ENCODE data around the gene UMODL1. TPM values are rescaled to one million over a fixed set of nuclear protein-coding genes. Genes with fewer than 3 reads are reported as not detected.

Gene UMODL1
- polyA plus RNA-seq, 3 donors, result not detected

- intact Hi-C loops (cut with micrococcal nuclease), result no loop called here
- H3K4me2 ChIP-seq (replicated peaks; ENCODE audit: extremely low read depth, low read length, poor library complexity, severe bottlenecking), result no peak overlapping the region
- H3K79me2 ChIP-seq (ENCODE audit: insufficient read depth, low read length), result no peaks in the 10 kb centered on the region
- Mint-ChIP-seq H3K27me3 (ENCODE audit: low read depth in 3 of 3) (peaks cover 3 to 7% (median 4%) of the 10 kb centered on the region in 3 donors), H3K4me1 (no peaks in the 10 kb centered on the region), H3K4me3 (no peak overlapping the region), H3K27ac (no peak overlapping the region), H3K36me3 (no peaks in the 10 kb centered on the region), H3K9me3 (no peaks in the 10 kb centered on the region)
- no peak for TF ChIP-seq CTCF (IDR thresholded peaks at IDR 0.05)
- no peak overlapping the region for H2AFZ ChIP-seq (ENCODE audit: insufficient read depth, low read depth, low read length, poor library complexity, severe bottlenecking)
- H3K4me3 ChIP-seq (replicated peaks in 1 of 3; ENCODE audit: low read depth in 2 of 3, low read length in 3 of 3), result no peak overlapping the region
- no peaks in the 10 kb centered on the region for H3K36me3 ChIP-seq (replicated peaks in 1 of 2; ENCODE audit: control insufficient read depth in 1 of 2, insufficient read depth in 2 of 2, low read length in 2 of 2)
- H4K20me1 ChIP-seq (ENCODE audit: insufficient read depth, low read length), result no peaks in the 10 kb centered on the region
- no peaks in the 10 kb centered on the region for H3K27me3 ChIP-seq (ENCODE audit: control insufficient read depth in 2 of 2, insufficient read depth in 2 of 2, low read length in 2 of 2)
- no peak for DNase-seq
- H3K4me1 ChIP-seq (ENCODE audit: control insufficient read depth in 1 of 2, insufficient read depth in 2 of 2, low read length in 2 of 2), result no peaks in the 10 kb centered on the region
- H3K27ac ChIP-seq (ENCODE audit: low read depth in 1 of 2, low read length in 2 of 2), result no peak overlapping the region
- H3K9ac ChIP-seq (ENCODE audit: insufficient read depth, low read length, poor library complexity, severe bottlenecking), result no peak overlapping the region
- H3K9me3 ChIP-seq (replicated peaks in 1 of 2; ENCODE audit: control insufficient read depth in 1 of 2, insufficient read depth in 1 of 2, low read length in 2 of 2), result no peaks in the 10 kb centered on the region
- WGBS (ENCODE audit: insufficient coverage), result 94% methylated on average over 15 of the region's 15 CpGs
These were observed 82.0 kb downstream of the UMODL1 start for GRCh38 chr21:42153046-42153686.

DNA sequence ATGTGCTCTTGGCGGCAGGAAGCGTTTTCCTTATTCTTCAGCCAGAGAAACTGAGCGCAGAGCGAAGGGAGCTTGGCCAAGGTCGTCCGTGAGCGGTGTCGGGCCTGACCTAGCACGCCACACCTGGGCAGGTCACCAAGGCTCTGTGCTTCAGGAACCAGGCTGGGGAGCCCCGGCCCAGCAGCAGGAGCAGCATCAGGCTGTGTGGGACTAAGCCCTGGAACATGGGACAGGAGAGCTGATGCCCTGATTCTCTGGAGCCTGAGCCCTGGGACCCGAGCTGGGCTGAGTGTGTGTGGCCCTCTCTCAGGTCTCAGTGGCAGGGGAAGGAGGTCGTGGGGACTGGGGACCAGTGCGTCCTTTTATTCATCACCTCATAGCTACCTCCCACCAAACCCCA, 82.6 kb downstream of the UMODL1 start:
- Histone ChIP-seq H3K79me2 (ENCODE audit: insufficient read depth, low read length) (no peaks in the 10 kb centered on the region), H3K4me1 (ENCODE audit: control insufficient read depth in 1 of 2, insufficient read depth in 2 of 2, low read length in 2 of 2) (no peaks in the 10 kb centered on the region), H4K20me1 (ENCODE audit: insufficient read depth, low read length) (no peaks in the 10 kb centered on the region), H3K27me3 (ENCODE audit: control insufficient read depth in 2 of 2, insufficient read depth in 2 of 2, low read length in 2 of 2) (no peaks in the 10 kb centered on the region), H3K9me3 (replicated peaks in 1 of 2; ENCODE audit: control insufficient read depth in 1 of 2, insufficient read depth in 1 of 2, low read length in 2 of 2) (no peaks in the 10 kb centered on the region), H3K4me2 (replicated peaks; ENCODE audit: extremely low read depth, low read length, poor library complexity, severe bottlenecking) (no peak overlapping the region), H3K27ac (ENCODE audit: low read depth in 1 of 2, low read length in 2 of 2) (no peak overlapping the region), H3K36me3 (replicated peaks in 1 of 2; ENCODE audit: control insufficient read depth in 1 of 2, insufficient read depth in 2 of 2, low read length in 2 of 2) (no peaks in the 10 kb centered on the region), H3K9ac (ENCODE audit: insufficient read depth, low read length, poor library complexity, severe bottlenecking) (no peak overlapping the region), H3K4me3 (replicated peaks in 1 of 3; ENCODE audit: low read depth in 2 of 3, low read length in 3 of 3) (no peak overlapping the region), H2AFZ (ENCODE audit: insufficient read depth, low read depth, low read length, poor library complexity, severe bottlenecking) (no peak overlapping the region)
- H3K9me3 Mint-ChIP-seq, result no peaks in the 10 kb centered on the region
- peaks cover 3 to 7% (median 4%) of the 10 kb centered on the region in 3 donors for H3K27me3 Mint-ChIP-seq (ENCODE audit: low read depth in 3 of 3)
- no peaks in the 10 kb centered on the region for H3K36me3 Mint-ChIP-seq
- no peak overlapping the region for H3K4me3 Mint-ChIP-seq
- H3K27ac Mint-ChIP-seq, result no peak overlapping the region
- TF ChIP-seq CTCF (IDR thresholded peaks at IDR 0.05), result no peak
- DNase-seq, result no peak
- no peaks in the 10 kb centered on the region for H3K4me1 Mint-ChIP-seq
- WGBS (ENCODE audit: insufficient coverage), result over 99% methylated on average over 13 of the region's 13 CpGs
- intact Hi-C loops (cut with micrococcal nuclease), result no loop called here
